CD4-positive, alpha-beta T cell treated with Interleukin-15 for 1 hour (primary cell): ENCODE results near the gene NT5C.
A peak's percentile ranks its signal among the peaks of the same experiment; 100 is the strongest.

ENCODE experiments used
- DNase-seq: peaks from one replicate; pipeline ENCODE4 v3.0.0-alpha.2; 2020

NT5C gene

DNA sequence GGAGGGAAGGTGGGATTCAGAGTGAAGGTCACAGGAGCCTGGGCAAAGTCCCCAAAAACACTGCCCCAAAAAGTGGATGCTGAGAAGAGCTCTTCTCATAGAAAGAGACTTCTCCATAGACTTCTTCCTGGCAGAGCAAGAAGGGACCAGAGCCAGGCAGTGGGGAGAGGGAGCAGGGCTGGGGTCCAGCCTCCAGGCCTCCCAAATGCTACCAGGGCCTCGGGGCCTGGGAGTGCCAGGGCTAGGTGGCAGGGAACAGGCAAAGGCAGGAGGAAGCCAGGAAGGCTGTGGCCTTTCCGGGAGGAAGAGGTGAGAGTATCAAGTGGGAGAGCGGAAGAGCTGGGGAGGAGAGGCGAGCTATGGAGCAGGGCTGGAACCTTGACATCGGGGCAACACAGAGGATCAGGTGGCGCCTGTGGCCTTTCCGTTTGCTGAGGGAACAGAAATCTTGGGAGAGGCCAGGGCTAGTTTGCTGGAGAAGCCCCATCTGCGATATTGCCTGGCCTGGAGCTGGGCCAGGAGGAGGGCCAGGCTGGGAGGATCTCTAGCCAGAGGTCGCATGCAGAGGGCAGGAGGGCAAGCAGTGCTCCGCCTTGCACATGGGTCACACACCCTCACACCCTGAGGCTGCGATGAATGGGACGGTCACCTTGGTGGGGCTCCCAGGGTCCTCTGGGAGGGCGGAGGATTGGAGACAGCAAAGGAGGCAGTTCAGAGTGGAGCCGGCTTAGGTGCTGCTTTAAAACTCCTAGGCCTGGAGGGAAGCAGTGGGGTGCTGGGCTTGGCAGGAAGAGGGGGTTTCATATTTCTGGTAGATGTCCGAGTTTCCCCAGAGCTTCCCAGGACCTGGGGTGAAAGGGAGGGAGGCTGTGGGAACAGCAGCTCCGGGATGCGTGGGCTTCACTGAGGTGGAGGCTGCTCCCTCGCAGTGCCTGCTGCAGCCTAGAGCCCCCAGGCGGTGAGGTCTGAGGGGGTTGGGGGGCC lies 40.4 kb downstream of the NT5C start:
- DNase-seq = no peak

DNA sequence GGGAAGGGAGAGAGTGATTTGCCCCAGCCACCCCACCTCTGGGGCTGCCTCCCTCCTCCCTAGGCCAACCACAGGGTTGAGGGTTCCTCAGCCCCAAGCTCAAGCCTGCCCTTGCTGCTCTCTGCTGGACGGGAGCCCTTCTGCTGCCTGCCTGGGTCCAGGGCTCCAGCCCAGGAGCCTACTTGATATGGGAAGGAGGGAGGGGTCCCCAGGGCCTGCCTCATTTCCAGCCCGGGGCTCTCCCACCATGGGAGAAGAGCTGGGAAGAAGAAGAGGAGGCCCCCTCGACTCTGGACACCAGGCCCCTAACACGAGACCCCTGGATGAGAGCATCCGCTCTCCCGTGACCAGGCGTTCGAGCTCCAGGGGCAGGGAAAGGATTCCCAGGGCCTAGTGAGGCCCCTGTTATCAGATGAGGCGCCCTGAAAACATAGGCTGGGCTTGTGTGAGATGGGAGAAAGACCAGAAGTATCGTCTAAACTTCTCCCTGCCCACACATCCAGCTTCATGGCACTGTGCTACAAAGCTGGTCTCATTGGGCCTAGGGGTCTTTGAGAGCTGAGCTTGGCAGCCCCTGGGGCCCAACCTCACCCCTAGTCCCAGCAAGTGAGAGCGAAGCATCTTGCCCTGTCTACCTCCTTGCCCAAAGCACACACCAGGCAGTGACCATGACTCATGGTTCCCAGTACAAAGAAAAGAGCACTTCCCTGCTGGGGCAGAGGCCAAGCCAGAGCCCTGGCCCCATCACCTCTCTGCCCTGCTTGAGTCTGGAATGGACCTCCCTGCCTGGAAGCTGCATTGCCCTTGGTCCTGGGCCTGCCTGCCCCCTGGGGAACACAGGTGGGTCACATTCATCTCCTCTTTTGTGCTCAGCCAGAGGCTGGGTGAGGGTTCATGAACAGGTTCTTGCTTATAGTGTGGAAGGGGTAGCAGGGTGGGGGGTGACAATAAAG lies 42.8 kb downstream of the NT5C start:
- DNase-seq = peak; percentile 35

DNA sequence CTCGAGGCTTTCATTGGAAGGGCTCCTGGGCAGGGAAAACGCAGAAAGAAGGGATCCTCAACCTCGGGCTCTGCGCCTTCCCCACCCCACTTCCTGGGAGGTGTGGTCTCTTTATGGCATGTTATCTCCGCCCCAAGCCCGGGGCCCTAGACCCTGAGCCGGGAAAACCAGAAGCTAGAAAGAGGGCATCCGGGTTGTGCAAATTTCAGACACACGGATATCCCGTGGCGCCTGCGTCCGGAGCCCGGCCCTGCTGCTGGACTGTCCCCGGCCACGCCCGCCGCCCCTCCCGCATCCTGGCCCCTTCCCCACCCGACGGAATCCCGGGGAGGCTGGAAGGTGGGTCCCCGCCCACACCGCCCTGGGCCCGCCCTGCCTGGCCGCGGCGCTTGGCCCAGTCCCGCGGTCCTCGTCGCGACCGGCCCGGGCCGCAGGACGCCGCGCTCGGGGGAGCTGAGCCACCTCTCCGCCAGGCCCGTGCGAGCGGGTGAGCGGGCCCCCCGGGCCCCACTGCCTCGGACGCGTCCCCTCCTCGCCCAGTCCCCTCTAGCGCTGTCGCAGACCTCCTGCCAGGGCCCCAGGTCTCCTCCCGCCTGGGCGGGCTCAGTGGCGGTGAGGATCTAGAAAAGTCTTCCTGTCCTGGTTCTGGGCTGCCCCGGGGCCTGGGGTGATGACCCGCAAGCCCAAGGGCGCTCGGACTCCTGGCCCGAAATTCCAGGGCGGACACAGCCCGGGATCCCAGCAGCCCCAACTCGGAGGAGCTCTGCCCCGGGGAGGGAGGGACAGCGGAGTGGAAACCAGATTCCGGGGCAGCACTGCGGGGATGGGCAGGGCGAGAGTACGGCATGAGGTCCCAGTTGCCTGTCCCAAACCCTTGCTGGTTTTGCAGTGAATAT lies 43.7 kb downstream of the NT5C start, which contains the start of gene SLC16A5:
Gene SLC16A5 (plus strand): TSS at position 397 of the 896 bp plus-strand sequence. CDS start 5,683 bp downstream, outside the sequence.
- peak; percentile 77 for DNase-seq

DNA sequence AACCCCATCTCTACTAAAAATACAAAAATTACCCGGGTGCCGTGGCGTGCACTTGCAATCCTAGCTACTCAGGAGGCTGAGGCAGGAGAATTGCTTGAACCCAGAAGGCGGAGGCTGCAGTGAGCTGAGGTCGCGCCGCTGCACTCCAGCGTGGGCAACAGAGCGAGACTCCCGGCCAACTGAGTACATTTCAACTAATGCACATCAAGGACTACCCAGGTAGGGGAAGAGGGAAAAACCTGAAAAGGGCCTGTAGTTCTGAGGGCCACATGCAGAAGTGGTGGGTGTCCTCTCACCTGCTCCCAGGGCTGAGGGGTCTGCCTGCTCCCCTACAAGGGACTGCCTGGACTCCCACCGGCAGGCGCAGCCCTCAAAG lies 44.4 kb downstream of the NT5C start:
- DNase-seq = no peak

DNA sequence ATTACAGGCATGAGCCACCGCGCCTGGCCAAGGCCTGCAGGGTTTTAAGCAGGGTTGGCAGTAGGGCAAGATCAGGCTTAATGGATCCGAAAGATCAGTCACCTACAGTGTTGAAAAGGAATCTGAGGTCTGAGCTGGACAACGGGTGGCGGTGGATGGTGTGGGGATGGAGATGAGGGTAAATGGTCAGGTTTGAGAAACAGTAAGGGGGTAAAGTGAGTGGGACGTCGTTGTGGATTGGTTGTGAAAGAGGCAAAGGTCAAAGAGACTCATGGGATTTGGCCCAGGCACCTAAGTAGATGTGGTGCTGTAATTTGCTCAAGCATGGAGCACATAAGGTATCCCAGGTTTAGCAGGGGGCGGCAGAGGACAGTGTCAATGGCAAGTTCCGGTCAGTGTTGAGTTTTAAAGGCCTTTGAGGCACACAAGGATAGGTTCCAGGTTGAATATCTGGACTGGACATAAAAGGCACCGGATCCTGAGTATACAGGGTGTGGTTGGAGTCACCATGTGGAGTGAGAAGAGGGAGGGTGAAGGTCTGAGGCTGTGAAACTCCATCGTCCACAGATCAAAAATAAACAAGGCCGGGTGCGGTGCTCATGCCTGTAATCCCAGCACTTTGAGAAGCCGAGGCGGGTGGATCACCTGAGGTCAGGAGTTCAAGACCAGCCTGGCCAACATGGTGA lies 44.9 kb downstream of the NT5C start:
- no peak for DNase-seq

DNA sequence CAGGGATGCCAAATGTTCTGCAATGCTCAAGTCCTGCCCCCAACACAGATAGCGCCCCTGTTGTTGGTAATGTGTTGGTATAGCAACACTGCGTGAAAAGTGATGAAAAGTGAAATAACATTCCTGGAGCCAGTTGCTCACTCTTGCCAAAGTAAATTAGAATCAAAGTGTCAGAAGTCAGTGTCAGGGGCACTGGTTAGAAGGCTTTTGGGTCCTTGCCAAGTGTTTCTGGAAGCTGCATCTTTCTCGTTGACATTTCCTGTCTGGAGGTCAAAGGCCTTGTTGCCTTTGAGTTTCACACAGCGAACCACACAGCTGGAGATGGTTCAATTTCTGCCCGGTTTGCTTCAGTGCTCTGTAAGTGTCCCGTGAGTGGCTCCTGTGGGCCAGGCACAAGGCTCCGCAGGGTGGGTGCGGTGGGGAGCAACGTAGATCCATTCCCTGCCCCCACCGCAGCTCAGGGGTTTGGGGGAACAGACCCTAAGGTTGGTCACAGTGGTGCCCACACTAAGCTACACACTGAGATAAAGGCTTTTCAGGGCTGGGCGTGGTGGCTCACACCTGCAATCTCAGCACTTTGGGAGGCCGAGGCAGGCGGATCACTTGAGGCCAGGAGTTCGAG lies 47.4 kb downstream of the NT5C start:
- no peak for DNase-seq

DNA sequence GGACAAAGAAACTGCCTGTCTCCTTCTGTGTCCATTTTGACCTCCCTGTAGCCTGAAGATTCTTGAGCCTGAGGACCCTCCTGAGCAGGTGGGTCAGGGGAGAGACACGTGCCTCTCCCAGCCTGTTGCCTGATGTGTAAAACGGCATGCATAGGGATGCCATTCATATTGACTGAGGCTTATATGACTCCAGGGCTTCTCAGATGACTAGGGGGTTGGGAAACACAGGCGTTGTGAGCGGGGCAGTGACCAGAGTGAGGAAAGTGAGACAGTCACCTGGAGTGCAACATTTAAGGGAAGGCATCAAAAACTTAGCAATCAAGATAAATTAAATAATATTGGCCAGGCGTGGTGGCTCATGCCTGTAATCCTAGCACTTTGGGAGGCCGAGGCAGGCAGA lies 48.9 kb downstream of the NT5C start:
- no peak for DNase-seq

DNA sequence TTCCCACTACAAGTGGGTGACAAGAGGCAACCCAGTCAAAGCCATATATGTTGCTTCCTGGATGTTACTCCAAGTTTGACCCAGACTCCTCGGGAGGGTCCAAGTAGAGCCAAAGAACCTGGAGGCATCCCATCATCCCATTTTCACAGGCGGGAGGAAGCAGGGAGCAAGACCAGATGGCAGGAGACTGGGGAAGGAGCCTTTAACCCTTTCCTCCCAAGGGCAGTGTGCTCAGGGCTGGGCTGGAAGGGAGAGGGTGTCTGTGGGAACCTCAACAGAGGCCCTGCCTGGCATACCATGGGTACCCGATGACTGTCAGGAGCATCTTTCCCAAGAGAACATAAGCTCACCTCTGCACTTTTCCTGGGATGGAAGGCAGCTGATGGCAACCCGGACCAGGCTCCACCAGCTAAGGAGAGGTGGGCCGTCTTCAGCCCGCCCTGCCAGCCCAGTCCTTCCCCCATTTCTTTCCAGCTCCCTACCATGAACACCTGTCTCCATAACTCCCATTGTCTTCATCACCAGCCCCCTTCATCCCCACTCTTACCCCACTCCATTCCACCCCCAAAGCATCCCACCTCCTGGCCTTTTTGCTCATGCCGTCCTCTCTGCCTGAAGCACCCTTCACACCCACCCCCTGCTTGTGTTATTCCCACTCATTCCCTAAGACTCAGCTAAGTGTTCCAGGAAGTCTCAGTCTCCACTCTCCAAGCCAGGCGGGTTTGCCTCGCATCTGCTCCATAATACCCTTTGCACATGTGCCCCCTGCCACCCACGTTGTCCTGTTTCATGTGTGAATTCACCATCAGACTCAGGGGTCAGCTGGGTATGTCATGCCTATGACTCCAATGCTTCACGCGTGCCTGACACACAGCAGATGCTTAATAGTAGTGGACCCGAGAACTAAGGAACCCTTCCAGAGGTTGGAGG lies 49.7 kb downstream of the NT5C start:
- no peak for DNase-seq
